C4-2B (cell line): Measurements from ENCODE around the gene SMC3.

Source experiments
- CTCF ChIP-seq: fragments of 450-650 bp; conservative IDR thresholded peaks from 2 replicates; pipeline ENCODE4 v1.5.1; 2017; ENCODE audit warnings: mild to moderate bottlenecking
- ZFX ChIP-seq: fragments of 450-650 bp; IDR thresholded peaks from 2 replicates; pipeline ENCODE4 v1.6.1; 2017

- TF ChIP-seq CTCF (no peak), ZFX (no peak)
Observed at GRCh38 chr10:110566472-110567200, 859 bp upstream of the SMC3 start.
